Bronchus fibroblast of lung (primary cell): ENCODE data around the gene RIMS4. TPM values are rescaled to one million over a fixed set of nuclear protein-coding genes. Genes with fewer than 3 reads are reported as not detected.

Experiments used
- total RNA-seq: library from RNA; depleted of rRNA; stranded (reverse); fragments of >200 nt; gene quantifications from 2 replicates; pipeline ENCODE4 v1.2.3, GENCODE V29; 2015

RIMS4 gene
- not detected in 2 replicates for total RNA-seq

GRCh38 chr20:44810391-44811149, at the start of gene RIMS4:
Gene RIMS4 (minus strand): TSS chr20:44810546. CDS start chr20:44810271, 275 bp downstream.

GRCh38 chr20:44745598-44746366, 64.6 kb downstream of the RIMS4 start, which contains the start of gene KCNK15:
Gene KCNK15 (plus strand): TSS chr20:44745865. CDS start chr20:44745911, 46 bp downstream.

GRCh38 chr20:44714701-44715498, 95.4 kb downstream of the RIMS4 start, which contains the start of gene CCN5:
Gene CCN5 (plus strand): TSS chr20:44715369. CDS start chr20:44715391, 22 bp downstream.

Other genes starting within 250 kb of the RIMS4 start
- 70.6 and 81.5 TPM in 2 replicates for gene PKIG, start 228.0 kb downstream of the RIMS4 start, total RNA-seq
- 8.9 and 9.1 TPM in 2 replicates for gene ADA, start 158.8 kb downstream of the RIMS4 start, total RNA-seq
- 1.6 and 3.4 TPM in 2 replicates for gene CCN5, start 95.2 kb downstream of the RIMS4 start, total RNA-seq
- not detected in 2 replicates for gene KCNK15, start 64.7 kb downstream of the RIMS4 start, total RNA-seq
- gene YWHAB, start 75.2 kb upstream of the RIMS4 start, total RNA-seq: 91.9 and 99.2 TPM in 2 replicates
- 10.1 TPM in 2 replicates for gene PABPC1L, start 99.5 kb upstream of the RIMS4 start, total RNA-seq
- gene TOMM34, start 149.9 kb upstream of the RIMS4 start, total RNA-seq: 73.4 and 75.0 TPM in 2 replicates
- gene STK4, start 156.0 kb upstream of the RIMS4 start, total RNA-seq: 11.9 and 12.4 TPM in 2 replicates